Retina (tissue), 1 donor: ENCODE measurements around the gene THSD4.
A peak's percentile ranks its signal among the peaks of the same experiment; 100 is the strongest.
"Not testable (repeated sequence)": the region's sequence is repeated elsewhere in the genome, so short reads cannot be mapped to it uniquely, and the experiment has no call there.

Experiments
- DNase-seq: peaks from one replicate; pipeline ENCODE4 v3.0.0-alpha.2; 2016

THSD4 gene

GRCh38 chr15:71648095-71648494 lies 532.8 kb downstream of the THSD4 start:
- DNase-seq = no peak

- DNase-seq = no peak
These were observed 534.6 kb downstream of the THSD4 start for GRCh38 chr15:71649894-71650293.

GRCh38 chr15:71650603-71651002 lies 535.3 kb downstream of the THSD4 start:
- DNase-seq = no peak

GRCh38 chr15:71651750-71652186 lies 536.5 kb downstream of the THSD4 start:
- DNase-seq = peak; percentile 43

GRCh38 chr15:71654042-71654719 lies 538.9 kb downstream of the THSD4 start:
- DNase-seq = no peak

GRCh38 chr15:71654720-71655174 lies 539.5 kb downstream of the THSD4 start:
- no peak for DNase-seq

GRCh38 chr15:71656425-71656824 lies 541.2 kb downstream of the THSD4 start:
- no peak for DNase-seq

GRCh38 chr15:71657141-71657540 lies 541.9 kb downstream of the THSD4 start:
- no peak for DNase-seq

- no peak for DNase-seq
These were observed 542.8 kb downstream of the THSD4 start for GRCh38 chr15:71658036-71658435.

- no peak for DNase-seq
These were observed 543.8 kb downstream of the THSD4 start for GRCh38 chr15:71658827-71659729.

- DNase-seq = no peak
These were observed 544.4 kb downstream of the THSD4 start for GRCh38 chr15:71659730-71660067.

GRCh38 chr15:71660501-71660900 lies 545.2 kb downstream of the THSD4 start:
- DNase-seq = no peak

- no peak for DNase-seq
These were observed 547.0 kb downstream of the THSD4 start for GRCh38 chr15:71662306-71662705.

- no peak for DNase-seq
These were observed 549.4 kb downstream of the THSD4 start for GRCh38 chr15:71664622-71665021.

- no peak for DNase-seq
These were observed 551.7 kb downstream of the THSD4 start for GRCh38 chr15:71666763-71667620.

GRCh38 chr15:71669688-71670087 lies 554.4 kb downstream of the THSD4 start:
- no peak for DNase-seq

GRCh38 chr15:71670222-71670621 lies 555.0 kb downstream of the THSD4 start:
- not testable (repeated sequence) for DNase-seq

GRCh38 chr15:71674354-71674753 lies 559.1 kb downstream of the THSD4 start:
- no peak for DNase-seq

GRCh38 chr15:71677352-71677751 lies 562.1 kb downstream of the THSD4 start:
- no peak for DNase-seq

GRCh38 chr15:71677766-71678165 lies 562.5 kb downstream of the THSD4 start:
- no peak for DNase-seq

- no peak for DNase-seq
These were observed 562.9 kb downstream of the THSD4 start for GRCh38 chr15:71678191-71678590.

GRCh38 chr15:71678605-71679004 lies 563.3 kb downstream of the THSD4 start:
- DNase-seq = no peak

GRCh38 chr15:71679223-71679792 lies 564.0 kb downstream of the THSD4 start:
- DNase-seq = no peak
